Hepatocyte (in vitro differentiated cells): ENCODE data around the gene NME9. TPM values are rescaled to one million over a fixed set of nuclear protein-coding genes. Genes with fewer than 3 reads are reported as not detected.

Source experiments
- DNase-seq: peaks from one replicate; pipeline ENCODE4 v3.0.0-alpha.2; 2016; ENCODE audit warnings: low spot score
- H2AFZ ChIP-seq: fragments of 200-600 bp; sonication (generic); 2 replicates; pipeline ENCODE4 v1.6.0; 2016; ENCODE audit warnings: antibody characterized with exemption, mild to moderate bottlenecking
- H3K27ac ChIP-seq: fragments of 200-600 bp; sonication (generic); 2 replicates; pipeline ENCODE4 v1.5.1; 2016; ENCODE audit warnings: mild to moderate bottlenecking
- H3K27me3 ChIP-seq: fragments of 200-600 bp; sonication (generic); 2 replicates; pipeline ENCODE4 v1.6.1; 2016
- H3K36me3 ChIP-seq: fragments of 200-600 bp; sonication (generic); replicated peaks from 2 replicates; pipeline ENCODE4 v1.5.1; 2016; ENCODE audit warnings: low read depth; ENCODE audit not compliant: insufficient read depth
- H3K4me1 ChIP-seq: fragments of 200-600 bp; sonication (generic); 2 replicates; pipeline ENCODE4 v1.5.1; 2016; ENCODE audit warnings: mild to moderate bottlenecking, moderate library complexity; ENCODE audit not compliant: insufficient read depth
- H3K4me2 ChIP-seq: fragments of 200-600 bp; sonication (generic); 2 replicates; pipeline ENCODE4 v1.6.0; 2016
- H3K4me3 ChIP-seq: fragments of 200-600 bp; sonication (generic); 2 replicates; pipeline ENCODE4 v1.5.1; 2016; ENCODE audit warnings: mild to moderate bottlenecking
- H3K79me2 ChIP-seq: fragments of 200-600 bp; sonication (generic); 2 replicates; pipeline ENCODE4 v1.6.0; 2017; ENCODE audit warnings: mild to moderate bottlenecking
- H3K9me2 ChIP-seq: fragments of 200-600 bp; sonication (generic); replicated peaks from 2 replicates; pipeline ENCODE4 v1.6.0; 2017; ENCODE audit warnings: mild to moderate bottlenecking; ENCODE audit not compliant: insufficient read depth
- H3K9me3 ChIP-seq: fragments of 200-600 bp; sonication (generic); 2 replicates; pipeline ENCODE4 v1.5.1; 2016; ENCODE audit warnings: low read depth, mild to moderate bottlenecking
- H4K20me1 ChIP-seq: fragments of 200-600 bp; sonication (generic); 2 replicates; pipeline ENCODE4 v1.6.0; 2016; ENCODE audit warnings: mild to moderate bottlenecking; ENCODE audit not compliant: insufficient read depth, poor library complexity, severe bottlenecking
- CTCF ChIP-seq: fragments of 200-600 bp; sonication (generic); IDR thresholded peaks from 2 replicates; pipeline ENCODE4 v1.5.1; 2016; ENCODE audit warnings: antibody characterized with exemption, mild to moderate bottlenecking; ENCODE audit not compliant: poor library complexity
- EZH2 ChIP-seq: fragments of 200-600 bp; sonication (generic); IDR thresholded peaks from 2 replicates; pipeline ENCODE4 v1.6.1; 2016; ENCODE audit warnings: antibody characterized with exemption, mild to moderate bottlenecking, borderline replicate concordance
- EZH2phosphoT487 ChIP-seq: fragments of 200-600 bp; sonication (generic); IDR thresholded peaks from one replicate; pipeline ENCODE4 v1.6.1; 2018; ENCODE audit warnings: antibody characterized with exemption, mild to moderate bottlenecking, low read depth, moderate library complexity; ENCODE audit not compliant: unreplicated experiment, severe bottlenecking
- WGBS: methylation state at CpG from one replicate; pipeline ENCODE4 v1.1.6; 2016; ENCODE audit warnings: low lambda C conversion rate; ENCODE audit errors: missing lambda C conversion rate; 5-methylcytosine and 5-hydroxymethylcytosine counted together
- polyA plus RNA-seq: library from polyadenylated mRNA; unstranded; fragments of >200 nt; fragmentation: Nextera tagmentation; extraction: Ambion mirVana; gene quantifications from 2 replicates; pipeline ENCODE4 v1.2.1, GENCODE V29; 2016
- total RNA-seq: library from RNA; depleted of rRNA; stranded (reverse); fragments of >200 nt; gene quantifications from 2 replicates; pipeline ENCODE4 v1.2.3, GENCODE V29; 2014

The NME9 gene
- total and polyA plus RNA-seq, 2 experiments from 2014 or later, result 1.0 TPM; not detected in 1

- Histone ChIP-seq H4K20me1 (no peaks in the 10 kb centered on the region), H3K9me2 (no peaks in the 10 kb centered on the region), H3K79me2 (no peaks in the 10 kb centered on the region), H3K27me3 (no peaks in the 10 kb centered on the region), H3K9me3 (no peaks in the 10 kb centered on the region), H3K36me3 (no peaks in the 10 kb centered on the region), H3K4me1 (peaks cover 8% of the 10 kb centered on the region), H2AFZ (no peak overlapping the region), H3K4me2 (no peak overlapping the region), H3K27ac (no peak overlapping the region), H3K4me3 (no peak overlapping the region)
- WGBS, result 74% methylated on average over 7 of the region's 7 CpGs
- TF ChIP-seq EZH2, result no peak
- no peak for TF ChIP-seq EZH2phosphoT487
- no peak for TF ChIP-seq CTCF
- DNase-seq, result no peak
Measured at GRCh38 chr3:138359148-138359918, 29.7 kb upstream of the NME9 start.

- Histone ChIP-seq H3K4me1 (peaks cover 8% of the 10 kb centered on the region), H3K4me3 (no peak overlapping the region), H3K27ac (no peak overlapping the region), H3K36me3 (no peaks in the 10 kb centered on the region), H3K4me2 (no peak overlapping the region), H4K20me1 (no peaks in the 10 kb centered on the region), H3K79me2 (no peaks in the 10 kb centered on the region), H2AFZ (no peak overlapping the region), H3K9me2 (no peaks in the 10 kb centered on the region), H3K27me3 (no peaks in the 10 kb centered on the region), H3K9me3 (no peaks in the 10 kb centered on the region)
- 84% methylated on average over 7 of the region's 7 CpGs for WGBS
- DNase-seq, result no peak
- TF ChIP-seq EZH2phosphoT487 (no peak), CTCF (no peak), EZH2 (no peak)
Measured at GRCh38 chr3:138356730-138357405, 27.2 kb upstream of the NME9 start.

GRCh38 chr3:138355071-138355470 lies 25.4 kb upstream of the NME9 start:
- H3K27me3 ChIP-seq, result no peaks in the 10 kb centered on the region
- DNase-seq, result no peak
- no peaks in the 10 kb centered on the region for H3K79me2 ChIP-seq
- H3K27ac ChIP-seq, result no peak overlapping the region
- no peaks in the 10 kb centered on the region for H3K36me3 ChIP-seq
- H3K4me3 ChIP-seq, result no peak overlapping the region
- WGBS, result 83% methylated on average over 3 of the region's 3 CpGs
- H2AFZ ChIP-seq, result no peak overlapping the region
- no peak overlapping the region for H3K4me2 ChIP-seq
- no peaks in the 10 kb centered on the region for H3K9me3 ChIP-seq
- no peaks in the 10 kb centered on the region for H4K20me1 ChIP-seq
- TF ChIP-seq CTCF, result no peak
- no peak for TF ChIP-seq EZH2
- TF ChIP-seq EZH2phosphoT487, result no peak
- peaks cover 8% of the 10 kb centered on the region for H3K4me1 ChIP-seq
- no peaks in the 10 kb centered on the region for H3K9me2 ChIP-seq
